HG03139 (cell line): ENCODE measurements around the gene HAPLN2.

Experiments used
- ATAC-seq: cut with Tn5 transposase; IDR thresholded peaks from one replicate; pipeline ENCODE4 v1.9.1; 2021; ENCODE audit not compliant: unreplicated experiment

The HAPLN2 gene

DNA sequence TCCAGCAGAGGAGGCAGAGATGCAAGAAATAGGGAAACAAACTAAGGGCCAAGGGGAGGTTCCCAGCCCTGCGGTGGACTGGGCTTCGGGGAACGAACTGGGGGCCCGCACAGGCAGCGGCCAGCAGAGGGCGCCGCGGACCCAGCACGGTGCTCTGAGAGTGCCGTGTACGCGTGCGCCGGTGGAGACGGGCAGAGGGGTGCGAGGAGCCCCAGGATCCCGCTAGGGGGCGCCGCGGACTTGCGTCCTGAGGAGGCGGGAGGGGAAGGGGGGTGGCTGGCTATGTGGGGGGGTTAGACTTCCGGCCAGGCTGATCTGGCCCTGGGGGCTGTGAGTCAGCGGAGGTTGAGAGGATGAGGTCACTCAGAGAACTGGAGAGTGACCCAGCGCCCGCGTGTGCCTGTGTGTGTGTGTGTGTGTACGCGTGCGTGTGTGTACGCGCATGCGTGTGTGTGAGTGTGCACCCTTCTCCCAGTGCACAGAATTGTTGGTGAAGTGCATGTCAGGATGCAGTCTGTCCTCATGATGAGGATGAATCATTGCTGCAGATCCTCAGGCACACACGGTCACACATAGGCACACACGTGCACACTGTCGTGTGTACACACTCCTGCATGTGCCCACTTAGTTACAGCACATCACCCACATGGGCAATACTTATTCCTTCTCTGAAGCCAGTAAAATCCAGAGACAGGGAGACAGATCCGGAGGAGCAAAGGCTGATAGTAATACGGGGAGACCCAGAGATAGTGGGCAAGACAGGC lies 41.0 kb downstream of the HAPLN2 start:
- ATAC-seq, result peak; percentile 59

DNA sequence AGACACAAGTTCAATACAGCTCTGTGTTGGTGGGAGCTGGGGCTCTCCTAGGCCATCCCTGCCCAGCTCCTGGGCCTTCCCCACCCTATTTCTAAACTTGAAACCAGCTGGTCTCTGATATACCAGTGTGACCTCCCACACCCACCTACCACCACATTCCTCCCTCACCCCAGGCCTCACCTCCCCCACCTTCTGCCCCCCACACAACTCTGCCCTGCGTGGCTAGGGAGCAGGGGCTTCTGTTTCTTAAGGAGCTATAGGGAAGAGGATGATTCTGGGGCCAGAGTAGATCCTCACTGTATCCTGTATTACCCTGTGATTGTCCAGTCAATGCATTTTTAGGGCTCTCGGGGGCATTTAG lies 41.5 kb downstream of the HAPLN2 start:
- no peak for ATAC-seq

DNA sequence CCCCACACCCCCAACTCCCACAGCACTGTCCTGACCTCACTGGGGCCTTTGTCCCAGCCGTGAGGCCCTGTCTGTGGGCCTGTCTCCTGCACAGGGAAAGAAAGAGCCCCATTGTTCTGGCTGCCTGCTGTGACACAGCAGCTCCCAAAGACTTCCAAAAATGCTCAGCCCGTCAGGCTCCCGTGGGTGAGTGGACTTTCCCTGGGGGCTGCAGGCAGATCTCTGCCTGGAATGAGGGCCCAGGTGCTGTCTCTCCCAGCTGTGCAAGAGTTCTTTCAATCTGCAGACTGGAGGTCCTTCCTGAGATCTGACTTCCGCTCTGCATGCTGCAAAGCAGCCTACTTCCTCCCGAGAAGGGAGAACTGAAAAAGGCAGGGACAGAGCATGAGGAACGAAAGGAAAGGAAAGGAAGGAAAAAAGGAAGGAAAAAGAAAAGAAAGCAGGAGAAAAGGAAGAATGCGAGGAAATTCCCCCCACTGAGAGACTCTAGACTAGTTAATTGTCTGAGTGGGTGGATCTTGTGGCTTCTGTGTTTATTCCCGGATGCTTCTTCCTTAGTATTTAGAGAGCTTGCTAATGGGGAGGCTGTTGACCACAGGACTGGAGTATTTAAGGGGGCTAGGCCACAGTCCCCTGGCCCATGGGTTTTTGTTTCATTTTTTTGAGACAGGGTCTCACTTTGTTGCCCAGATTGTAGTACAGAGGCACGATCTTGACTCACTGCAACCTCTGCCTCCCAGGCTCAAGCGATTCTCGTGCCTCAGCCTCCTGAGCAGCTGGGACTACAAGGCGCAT lies 43.0 kb downstream of the HAPLN2 start:
- ATAC-seq, result no peak

DNA sequence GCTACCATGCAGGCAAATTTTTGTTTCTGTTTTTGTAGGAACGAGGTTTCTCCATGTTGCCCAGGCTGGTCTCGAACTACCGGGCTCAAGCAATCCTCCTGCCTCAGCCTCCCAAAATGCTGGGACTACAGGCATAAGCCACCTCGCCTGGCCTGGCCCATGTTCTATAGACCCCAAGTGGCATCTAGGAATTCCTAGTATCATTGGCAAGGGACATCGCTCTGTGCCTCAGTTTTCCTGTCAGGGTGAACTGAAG lies 43.5 kb downstream of the HAPLN2 start:
- no peak for ATAC-seq

DNA sequence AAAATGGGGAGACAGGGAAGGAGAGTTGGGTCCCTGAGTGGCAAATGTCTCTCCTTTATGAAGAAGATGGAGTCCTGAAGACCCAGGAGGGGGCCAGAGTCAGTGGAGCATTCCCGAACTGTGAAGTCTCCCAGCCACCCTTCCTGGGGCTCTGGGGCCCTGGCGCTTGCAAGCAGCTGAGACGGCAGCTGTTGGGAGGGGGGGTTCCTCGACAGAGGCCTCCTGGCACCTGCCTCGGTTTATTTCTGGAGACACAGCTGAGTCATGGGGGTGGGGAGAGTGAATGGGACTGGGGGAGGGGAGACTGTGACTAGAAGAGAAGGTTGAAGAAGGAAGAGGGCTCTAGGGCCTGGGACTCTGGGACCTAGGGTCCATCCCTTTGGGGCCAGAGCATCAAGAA lies 44.0 kb downstream of the HAPLN2 start:
- no peak for ATAC-seq

DNA sequence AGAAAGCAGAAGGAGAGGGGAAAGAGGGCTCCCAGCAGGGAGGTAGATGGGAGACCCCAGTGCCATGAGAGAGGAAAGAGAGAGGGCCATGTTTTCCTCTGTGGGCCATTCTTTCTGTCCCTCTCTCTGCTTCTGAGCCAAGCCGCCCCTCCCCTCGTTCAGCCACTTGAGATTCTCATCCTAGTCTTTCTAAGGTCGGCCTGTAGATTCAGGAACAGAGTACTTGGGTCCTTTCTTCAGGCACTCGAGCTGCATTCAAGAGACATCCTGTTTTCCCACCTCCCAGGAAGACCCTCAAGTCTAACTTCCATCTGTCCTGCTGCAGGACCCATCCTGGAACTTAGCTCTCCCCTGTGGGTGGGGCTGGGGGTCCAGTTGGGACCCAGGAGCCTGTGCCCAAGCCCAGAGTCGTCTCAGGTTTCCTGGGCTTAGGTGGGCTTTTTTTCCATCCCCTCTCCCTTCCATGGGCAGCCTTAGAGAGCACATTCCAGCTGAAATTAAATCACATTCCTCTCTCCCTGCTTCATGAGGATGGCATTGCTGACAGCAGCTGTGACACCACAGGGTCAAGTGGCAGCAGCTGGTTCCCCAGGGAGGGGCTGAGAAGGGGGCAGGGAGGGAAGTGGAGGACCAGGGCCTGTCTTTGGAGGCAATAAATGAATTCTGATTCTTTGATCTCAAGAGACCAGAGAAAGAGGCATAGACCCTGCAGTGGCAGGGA lies 45.0 kb downstream of the HAPLN2 start:
- no peak for ATAC-seq

DNA sequence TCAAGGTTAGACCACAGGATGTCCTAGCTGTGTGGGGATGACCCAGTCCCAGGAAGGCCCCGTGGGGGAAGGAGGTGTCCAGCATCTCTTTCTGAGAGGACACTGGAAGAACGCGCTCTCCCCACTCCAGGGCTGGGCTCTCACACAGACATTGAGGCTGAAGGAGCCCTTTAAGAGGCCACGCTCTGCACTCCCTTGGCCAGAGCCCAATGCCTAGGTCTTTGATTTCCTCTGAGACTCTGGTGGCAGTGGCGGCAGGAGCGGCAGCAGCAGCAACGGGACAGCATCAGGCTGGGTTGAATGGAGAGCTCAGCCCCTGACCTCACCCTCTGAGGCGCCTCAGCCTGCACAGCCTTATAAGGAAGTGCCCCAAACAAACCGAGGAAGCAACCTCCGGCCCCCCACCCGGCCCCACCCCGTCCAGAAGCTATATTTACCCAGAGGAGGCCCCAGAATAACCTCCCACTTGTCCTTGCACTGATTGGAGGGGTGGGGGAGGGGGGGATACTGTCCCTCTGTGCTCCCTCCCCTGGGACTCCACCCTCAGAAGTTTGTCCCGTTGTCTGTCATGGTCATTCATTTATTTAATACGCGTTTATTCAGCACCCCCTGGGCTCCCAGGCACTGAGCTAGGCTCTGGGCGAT lies 45.7 kb downstream of the HAPLN2 start:
- ATAC-seq, result no peak

DNA sequence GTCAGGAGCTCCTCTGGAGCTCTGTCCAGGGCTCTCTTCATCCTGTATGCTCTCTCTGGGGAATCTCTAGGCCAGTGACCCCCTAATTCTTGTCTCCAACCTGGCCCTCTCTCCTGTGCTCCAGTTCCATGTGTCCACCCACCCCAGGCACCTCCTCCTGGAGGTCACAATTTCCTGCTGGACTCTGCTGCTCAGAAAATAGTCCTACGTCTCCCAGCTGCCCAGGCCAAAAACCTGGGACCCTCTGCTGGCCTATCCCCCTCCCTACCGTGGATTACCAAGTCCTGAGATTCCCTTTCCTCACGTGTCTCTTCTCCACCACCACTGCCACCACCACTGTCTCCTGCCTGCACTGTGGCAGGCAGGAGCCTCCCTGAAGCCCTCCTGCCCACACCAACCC lies 46.3 kb downstream of the HAPLN2 start:
- ATAC-seq, result no peak

DNA sequence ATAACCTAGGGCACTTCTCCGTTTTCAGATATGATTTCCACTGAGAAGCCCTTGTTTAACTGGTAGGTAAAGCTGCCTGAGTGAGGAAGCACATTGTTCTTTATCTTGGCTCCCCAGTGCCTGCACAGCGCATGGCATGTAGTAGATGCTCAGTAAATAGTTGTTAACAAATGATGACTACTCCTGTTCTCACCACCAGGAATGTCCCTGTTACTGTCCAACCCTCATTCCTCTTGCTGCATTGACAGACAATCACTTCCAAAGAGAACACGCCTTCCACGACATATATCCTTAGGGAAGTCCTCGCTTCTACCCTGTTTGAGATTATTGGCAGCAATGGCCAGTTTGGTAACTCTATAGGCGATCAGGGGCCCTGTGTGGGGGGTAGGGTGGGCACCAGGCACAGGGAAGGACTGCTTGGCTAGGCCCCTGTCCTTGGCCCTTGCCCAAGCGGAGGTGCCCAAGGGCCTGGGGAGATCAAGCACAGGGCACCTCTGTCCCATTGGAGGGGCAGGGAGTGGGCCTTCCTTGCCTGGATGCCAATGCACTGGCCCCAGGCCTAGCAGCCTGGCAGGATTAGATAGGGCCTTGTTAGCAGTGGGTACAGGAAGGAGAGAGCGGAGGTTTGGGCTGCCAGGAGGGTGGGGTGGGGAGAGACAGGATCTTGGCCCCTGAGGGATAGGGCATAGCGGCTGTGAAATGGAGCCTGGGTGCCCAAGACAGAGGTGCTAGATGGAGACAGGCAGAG lies 47.8 kb downstream of the HAPLN2 start:
- no peak for ATAC-seq

DNA sequence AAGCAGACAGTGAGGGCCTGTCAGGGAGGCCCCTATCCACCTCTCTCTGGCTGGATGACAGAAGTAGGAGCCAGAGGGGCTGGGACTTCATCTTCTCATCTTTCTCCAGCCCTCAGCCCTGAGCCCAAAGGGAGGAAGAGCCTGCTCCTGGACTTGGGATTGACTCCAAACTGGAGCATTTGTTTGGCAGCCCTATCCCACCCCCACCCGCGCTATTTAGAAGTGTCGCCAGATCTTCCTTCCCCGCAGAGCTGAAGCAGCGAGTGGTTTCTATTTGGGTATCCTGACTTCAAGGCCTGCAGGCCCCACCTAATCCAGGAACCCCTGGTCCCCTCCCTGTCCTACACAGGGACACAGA lies 48.4 kb downstream of the HAPLN2 start:
- ATAC-seq, result no peak

DNA sequence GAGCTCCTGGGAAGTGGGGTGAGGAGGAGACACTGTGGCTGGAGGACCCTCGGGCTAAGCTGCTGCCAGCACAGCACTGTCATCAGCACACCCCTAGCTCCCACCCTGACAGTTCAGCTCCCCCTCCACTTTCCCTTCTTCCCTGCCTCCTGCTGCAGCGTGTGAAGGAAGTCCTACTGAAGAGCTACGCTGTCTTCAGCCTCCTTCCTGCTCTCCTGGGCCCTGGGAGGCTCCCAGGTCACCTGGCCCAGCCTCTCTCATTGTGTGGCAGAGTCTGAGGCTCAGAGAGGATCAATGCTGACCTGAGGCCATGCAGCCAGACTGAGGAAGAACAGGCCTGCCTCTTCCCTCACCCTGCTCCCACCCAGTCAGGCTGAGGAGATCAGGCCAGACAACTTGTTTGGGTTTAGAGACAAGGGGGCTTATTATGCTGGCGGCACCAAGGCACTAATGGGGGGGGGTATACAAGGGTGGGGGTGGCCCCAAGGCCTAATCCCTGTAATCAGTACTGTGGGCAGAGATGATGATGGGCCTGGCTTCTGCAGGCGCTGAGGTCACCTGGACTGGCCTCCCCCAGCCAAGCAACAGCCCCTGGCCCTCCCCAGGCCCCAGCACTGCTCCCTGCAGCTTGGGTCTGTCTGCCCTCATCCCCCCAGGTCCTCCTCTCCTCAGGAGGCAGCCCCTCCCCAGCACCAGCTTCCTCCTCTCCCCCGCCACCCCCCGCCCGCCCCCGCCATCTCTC lies 48.9 kb downstream of the HAPLN2 start:
- no peak for ATAC-seq

DNA sequence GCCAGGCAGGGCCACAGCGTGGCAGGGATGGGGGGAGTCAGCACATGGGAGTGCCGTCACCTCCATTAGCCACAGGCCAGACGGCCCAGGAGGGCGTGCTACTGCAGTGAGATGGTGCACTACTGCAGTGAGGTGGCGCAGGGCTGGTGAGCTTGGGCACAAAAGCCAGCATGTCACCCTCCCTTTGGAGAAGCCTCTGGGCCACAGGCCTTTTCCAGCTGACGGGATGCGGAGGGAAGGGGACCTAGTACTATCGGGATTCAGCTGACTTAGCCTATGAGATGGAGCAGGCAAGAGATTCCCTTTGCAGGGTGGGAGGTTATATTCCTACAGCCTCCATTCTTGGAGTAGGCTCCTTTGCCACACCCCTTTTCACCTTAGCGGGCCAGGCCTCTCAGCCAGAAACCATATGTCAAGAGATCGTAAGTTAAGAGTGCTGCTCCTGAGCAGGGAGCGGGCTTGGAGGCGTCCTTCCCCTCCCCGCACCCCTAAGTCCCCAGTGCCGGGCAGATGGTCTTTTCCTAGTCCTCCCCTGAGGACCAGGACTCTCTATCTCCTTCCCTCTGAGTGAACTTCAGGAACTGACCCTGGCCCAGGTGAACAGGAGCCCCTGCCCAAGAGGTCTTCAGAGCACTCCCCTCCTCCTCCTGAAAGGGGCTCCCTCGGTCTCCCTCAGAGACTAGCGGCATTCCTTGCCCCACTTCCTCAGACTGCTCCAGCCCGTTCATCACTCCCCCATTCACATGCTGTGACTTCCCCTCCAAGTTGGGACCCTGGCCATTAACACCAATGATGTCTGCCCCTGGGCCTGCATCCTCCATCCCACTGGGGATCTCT lies 49.8 kb downstream of the HAPLN2 start:
- no peak for ATAC-seq

DNA sequence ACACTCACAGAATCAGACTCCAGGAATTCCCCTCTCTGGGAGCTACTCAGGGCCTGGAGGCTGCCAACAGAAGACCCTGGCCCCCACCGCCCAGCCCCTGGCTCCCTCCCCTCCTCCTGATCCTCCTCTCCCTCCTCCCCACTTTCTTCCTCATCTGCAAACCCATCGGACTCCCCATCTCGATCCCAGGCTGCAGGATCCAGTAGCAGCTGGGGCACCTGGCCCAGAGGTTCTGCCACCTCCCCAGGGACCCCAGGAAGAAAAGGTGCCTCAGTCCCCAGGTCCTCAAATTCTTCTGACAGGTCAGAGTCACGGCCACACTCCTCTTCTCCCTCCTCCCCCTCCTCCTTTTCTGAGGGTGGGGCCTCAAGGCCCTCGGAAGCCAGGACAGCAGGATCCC lies 50.6 kb downstream of the HAPLN2 start:
- ATAC-seq, result no peak

DNA sequence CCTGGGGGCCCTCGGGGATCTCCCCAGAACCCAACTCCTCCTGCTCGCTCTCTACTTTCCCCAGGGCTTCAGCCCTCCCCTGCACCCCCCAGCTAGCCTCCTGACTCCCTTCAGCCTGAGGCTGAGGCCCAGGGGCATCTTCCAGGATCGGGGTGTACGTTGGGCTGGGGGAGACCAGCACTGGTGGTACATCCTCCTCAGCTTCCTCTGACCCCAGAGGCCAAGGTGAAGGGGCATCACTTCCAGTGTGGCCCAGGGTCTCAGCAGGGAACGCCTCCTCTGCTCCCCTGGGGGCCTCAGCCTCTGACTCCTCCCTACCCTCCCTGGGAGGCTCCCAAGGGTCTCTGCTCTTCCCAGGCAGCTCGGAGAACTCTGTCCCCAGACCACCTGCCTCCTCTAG lies 51.1 kb downstream of the HAPLN2 start:
- no peak for ATAC-seq

DNA sequence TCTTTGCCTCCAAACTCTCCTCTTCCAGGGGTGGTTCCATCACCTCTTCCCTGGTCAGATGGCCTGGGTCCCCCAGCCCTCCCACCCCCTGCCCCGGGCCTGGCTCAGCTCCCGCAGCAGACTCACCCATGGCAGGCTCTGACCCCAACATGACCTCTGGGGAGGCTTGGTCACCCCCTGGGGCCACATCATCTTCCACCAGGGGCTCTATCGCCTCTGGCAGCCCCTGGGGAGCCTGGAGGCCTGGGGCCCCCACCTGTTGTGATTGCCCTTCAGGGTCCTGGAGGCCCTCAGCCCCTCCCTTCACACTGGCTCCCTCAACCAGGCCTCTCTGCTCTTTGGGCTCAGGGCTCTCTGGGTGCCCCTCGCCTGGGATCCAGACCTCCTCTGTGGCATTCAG lies 51.6 kb downstream of the HAPLN2 start:
- no peak for ATAC-seq

DNA sequence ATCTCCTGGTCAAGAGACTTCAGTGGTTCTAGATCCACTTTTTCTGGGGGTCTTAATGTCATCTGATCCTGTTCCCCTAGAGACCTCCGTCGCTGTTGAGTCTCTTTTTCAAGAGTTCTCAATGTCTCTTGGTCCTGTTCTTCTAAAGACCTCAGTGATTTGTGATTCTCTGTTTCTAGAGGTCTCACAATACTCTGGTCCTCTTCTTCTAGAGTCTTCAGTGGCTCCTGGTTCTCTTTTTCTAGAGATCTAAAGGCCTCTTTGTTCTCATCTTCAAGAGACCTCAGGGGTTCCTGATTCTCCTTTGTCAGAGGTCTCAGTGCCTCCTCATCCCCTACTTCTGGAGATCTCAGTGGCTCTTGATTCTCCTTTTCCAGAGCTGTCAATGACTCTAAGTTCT lies 52.6 kb downstream of the HAPLN2 start:
- no peak for ATAC-seq

DNA sequence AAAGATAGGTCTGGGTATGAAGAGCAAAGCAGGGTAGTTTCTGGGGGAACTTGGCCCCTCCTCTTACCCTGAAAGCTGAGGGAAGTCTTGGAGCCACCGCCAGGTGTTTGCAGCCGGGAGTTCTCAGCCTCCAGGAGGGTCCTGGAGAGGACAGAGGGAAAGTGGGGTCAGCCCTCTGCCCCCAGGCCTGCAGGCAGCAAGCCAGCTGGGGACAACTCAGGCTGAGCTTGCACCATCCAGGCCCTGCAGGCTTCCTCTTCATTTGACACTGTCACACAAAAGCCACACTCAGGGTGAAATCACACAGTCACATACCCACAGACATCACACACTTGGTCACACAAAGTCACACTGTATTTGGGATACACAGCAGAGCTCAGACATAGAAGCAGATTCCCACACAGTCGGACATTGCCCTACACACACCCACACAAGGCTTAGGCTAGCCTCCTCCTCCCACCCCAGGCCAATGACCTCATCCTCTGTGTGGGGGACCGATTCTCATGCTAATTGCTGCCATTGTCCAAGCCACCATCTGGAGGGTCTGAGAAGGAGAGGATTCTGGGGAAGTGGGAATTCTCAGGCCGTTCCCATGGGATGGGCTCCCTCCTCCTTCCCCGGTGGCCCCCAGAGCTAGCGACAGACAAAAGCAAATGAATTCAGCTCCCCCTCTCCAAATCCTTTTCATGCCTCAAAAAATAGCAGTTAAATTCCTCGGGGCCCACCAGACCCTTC lies 54.3 kb downstream of the HAPLN2 start:
- no peak for ATAC-seq
